PFSK-1 (cell line): ENCODE measurements around the gene GUCD1.

ENCODE experiments used
- FOXP2 ChIP-seq: optimal IDR thresholded peaks from 2 replicates; pipeline ENCODE3; 2011; ENCODE audit warnings: borderline replicate concordance, control low read depth, inconsistent platforms; ENCODE audit not compliant: insufficient read depth; ENCODE audit errors: extremely low read length, extremely low read depth
- POLR2AphosphoS5 ChIP-seq: IDR thresholded peaks from 2 replicates; pipeline ENCODE4 v1.6.1; 2012; ENCODE audit warnings: low read depth, mild to moderate bottlenecking, control low read depth, low read length, moderate library complexity
- SIN3A ChIP-seq: IDR thresholded peaks from 2 replicates; pipeline ENCODE4 v1.6.1; 2012; ENCODE audit warnings: mild to moderate bottlenecking, low read length, moderate library complexity, borderline replicate concordance; ENCODE audit not compliant: insufficient read depth
- TAF1 ChIP-seq: IDR thresholded peaks from 2 replicates; pipeline ENCODE4 v1.6.1; 2012; ENCODE audit warnings: low read length, control low read depth, borderline replicate concordance; ENCODE audit not compliant: insufficient read depth
- TF ChIP-seq, protein P1 (sequence below), 2 experiments: IDR thresholded peaks; 2 replicates each; pipeline versions ENCODE4 v1.6.1 to v1.8.0; 2011 to 2012; ENCODE audit warnings: low read depth in 2 of 2, low read length in 2 of 2, control low read depth in 1 of 2, inconsistent platforms in 1 of 2, mild to moderate bottlenecking in 1 of 2, moderate library complexity in 1 of 2; ENCODE audit not compliant: insufficient read depth in 1 of 2

The GUCD1 gene

GRCh38 chr22:24497841-24498258 is 57.1 kb downstream of the GUCD1 start:
- TF ChIP-seq SIN3A (no peak), FOXP2 (no peak), POLR2AphosphoS5 (no peak), TAF1 (no peak)
- TF ChIP-seq, protein P1, sequence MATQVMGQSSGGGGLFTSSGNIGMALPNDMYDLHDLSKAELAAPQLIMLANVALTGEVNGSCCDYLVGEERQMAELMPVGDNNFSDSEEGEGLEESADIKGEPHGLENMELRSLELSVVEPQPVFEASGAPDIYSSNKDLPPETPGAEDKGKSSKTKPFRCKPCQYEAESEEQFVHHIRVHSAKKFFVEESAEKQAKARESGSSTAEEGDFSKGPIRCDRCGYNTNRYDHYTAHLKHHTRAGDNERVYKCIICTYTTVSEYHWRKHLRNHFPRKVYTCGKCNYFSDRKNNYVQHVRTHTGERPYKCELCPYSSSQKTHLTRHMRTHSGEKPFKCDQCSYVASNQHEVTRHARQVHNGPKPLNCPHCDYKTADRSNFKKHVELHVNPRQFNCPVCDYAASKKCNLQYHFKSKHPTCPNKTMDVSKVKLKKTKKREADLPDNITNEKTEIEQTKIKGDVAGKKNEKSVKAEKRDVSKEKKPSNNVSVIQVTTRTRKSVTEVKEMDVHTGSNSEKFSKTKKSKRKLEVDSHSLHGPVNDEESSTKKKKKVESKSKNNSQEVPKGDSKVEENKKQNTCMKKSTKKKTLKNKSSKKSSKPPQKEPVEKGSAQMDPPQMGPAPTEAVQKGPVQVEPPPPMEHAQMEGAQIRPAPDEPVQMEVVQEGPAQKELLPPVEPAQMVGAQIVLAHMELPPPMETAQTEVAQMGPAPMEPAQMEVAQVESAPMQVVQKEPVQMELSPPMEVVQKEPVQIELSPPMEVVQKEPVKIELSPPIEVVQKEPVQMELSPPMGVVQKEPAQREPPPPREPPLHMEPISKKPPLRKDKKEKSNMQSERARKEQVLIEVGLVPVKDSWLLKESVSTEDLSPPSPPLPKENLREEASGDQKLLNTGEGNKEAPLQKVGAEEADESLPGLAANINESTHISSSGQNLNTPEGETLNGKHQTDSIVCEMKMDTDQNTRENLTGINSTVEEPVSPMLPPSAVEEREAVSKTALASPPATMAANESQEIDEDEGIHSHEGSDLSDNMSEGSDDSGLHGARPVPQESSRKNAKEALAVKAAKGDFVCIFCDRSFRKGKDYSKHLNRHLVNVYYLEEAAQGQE (IDR thresholded peaks at IDR 0.05; ENCODE audit: insufficient read depth in 1 of 2, low read depth in 2 of 2, low read length in 2 of 2), result no peak

GRCh38 chr22:24496661-24497060 is 58.3 kb downstream of the GUCD1 start:
- TF ChIP-seq, protein P1 (IDR thresholded peaks at IDR 0.05; ENCODE audit: insufficient read depth in 1 of 2, low read depth in 2 of 2, low read length in 2 of 2), result no peak
- no peak for TF ChIP-seq POLR2AphosphoS5
- TF ChIP-seq TAF1, result no peak
- TF ChIP-seq FOXP2, result no peak
- TF ChIP-seq SIN3A, result no peak

DNA sequence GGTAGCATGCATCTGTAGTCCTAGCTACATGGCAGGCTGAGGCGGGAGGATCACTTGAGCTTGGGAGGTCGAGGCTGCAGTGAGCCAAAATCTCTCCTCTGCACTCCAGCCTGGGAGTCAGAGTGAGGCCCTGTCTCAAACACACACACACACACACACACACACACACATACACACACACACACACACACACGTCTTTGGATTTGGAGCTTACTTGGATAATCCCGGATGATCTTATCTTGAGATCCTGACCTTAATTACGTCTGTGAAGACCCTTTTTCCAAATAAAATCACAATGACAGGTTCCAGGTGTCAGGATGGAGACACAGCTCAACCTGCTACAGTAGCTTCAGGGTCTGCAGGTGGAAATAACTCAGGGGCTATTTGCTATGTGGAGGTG is 58.7 kb downstream of the GUCD1 start:
- no peak for TF ChIP-seq FOXP2
- no peak for TF ChIP-seq SIN3A
- no peak for TF ChIP-seq TAF1
- TF ChIP-seq, protein P1 (IDR thresholded peaks at IDR 0.05; ENCODE audit: insufficient read depth in 1 of 2, low read depth in 2 of 2, low read length in 2 of 2), result no peak

- TF ChIP-seq, protein P1 (IDR thresholded peaks at IDR 0.05; ENCODE audit: insufficient read depth in 1 of 2, low read depth in 2 of 2, low read length in 2 of 2), result no peak
- TF ChIP-seq POLR2AphosphoS5 (no peak), FOXP2 (no peak), SIN3A (no peak), TAF1 (no peak)
These were observed 59.6 kb downstream of the GUCD1 start for GRCh38 chr22:24495365-24495675.

- no peak for TF ChIP-seq POLR2AphosphoS5
- TF ChIP-seq, protein P1 (IDR thresholded peaks at IDR 0.05; ENCODE audit: insufficient read depth in 1 of 2, low read depth in 2 of 2, low read length in 2 of 2), result no peak
- TF ChIP-seq TAF1, result no peak
- TF ChIP-seq FOXP2, result no peak
- TF ChIP-seq SIN3A, result no peak
These were observed 60.2 kb downstream of the GUCD1 start, which contains the start of gene UPB1 for GRCh38 chr22:24494528-24495364. Gene UPB1 (plus strand): TSS chr22:24495332. CDS start chr22:24495404, 72 bp downstream.
